AG09309 (cell line): ENCODE data around the gene RNF217.

ENCODE experiments used
- DNase-seq: peaks from one replicate; pipeline ENCODE4 v3.0.0-alpha.2; 2010; ENCODE audit warnings: low read depth
- H3K4me3 ChIP-seq: 2 replicates; pipeline ENCODE4 v1.5.1; 2011; ENCODE audit warnings: mild to moderate bottlenecking, low read depth, low read length, moderate library complexity; ENCODE audit not compliant: control insufficient read depth
- CTCF ChIP-seq: IDR thresholded peaks from 2 replicates; pipeline ENCODE4 v1.5.1; 2011; ENCODE audit warnings: mild to moderate bottlenecking, low read depth, low read length, inconsistent platforms; ENCODE audit not compliant: insufficient read depth, control insufficient read depth; ENCODE audit errors: missing control alignments

The RNF217 gene

DNA sequence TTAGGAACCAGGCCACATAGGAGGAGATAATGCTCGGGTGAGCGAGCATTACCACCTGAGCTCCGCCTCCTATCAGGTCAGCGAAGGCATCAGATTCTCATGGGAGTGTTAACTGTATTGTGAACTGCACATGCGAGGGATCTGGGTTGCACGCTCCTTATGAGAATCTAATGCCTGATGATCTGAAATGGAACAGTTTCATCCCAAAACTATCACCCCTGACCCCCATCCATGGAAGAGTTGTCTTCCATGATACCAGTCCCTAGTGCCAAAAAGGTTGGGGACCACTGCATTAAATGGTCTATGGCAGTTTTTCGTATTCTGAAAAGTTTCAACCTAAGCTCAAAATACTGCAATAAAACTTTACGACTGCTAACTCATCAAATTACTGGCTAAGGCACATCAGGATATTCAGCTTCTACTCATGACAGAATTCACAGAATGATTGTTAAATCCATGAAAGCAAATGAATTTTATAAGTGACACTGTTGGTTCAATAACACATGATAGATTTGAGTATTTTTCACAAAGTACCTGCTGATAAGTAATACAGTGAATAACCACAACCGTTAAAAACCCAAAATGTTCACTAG, 25.9 kb downstream of the RNF217 start:
- no peak for TF ChIP-seq CTCF
- no peak for DNase-seq
- H3K4me3 ChIP-seq, result no peak overlapping the region

DNA sequence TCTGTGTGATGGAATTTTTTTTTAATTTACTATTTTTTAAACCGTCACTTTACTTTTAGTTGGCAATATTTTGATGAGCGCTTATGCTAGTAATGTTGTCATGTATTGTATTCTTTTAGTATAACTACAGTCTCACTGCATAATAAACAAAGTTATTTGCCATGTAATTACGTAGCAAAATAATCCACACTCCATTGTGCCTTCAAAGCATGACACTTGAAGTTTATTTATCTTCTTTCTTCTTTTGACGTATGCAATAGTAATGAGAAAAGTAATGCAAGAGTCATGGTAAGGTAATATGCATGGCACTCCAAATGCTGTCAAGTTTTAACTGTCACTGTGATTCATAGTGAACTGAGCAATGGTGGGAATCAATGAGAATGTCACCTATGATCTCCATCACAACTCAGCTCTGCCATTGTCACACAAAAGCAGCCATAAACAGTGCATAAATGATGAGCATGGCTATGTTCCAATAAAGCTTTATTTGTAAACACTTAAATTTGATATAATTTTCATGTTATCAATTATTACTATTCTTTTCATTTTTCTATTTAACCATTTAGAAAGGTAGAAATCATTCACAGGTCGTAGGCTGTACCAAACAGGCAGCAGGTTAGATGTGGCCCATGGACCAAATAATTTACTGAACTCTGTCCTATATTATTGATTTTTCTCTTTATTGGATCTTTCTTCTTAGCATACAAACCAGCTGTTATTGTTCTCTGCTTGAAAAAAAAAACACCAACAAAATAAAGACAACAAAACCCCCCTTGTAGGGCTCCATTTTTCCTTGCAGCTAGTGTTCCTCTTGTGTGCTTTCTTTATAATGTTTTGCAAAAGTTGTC, 27.1 kb downstream of the RNF217 start:
- no peak for DNase-seq
- H3K4me3 ChIP-seq, result no peak overlapping the region
- no peak for TF ChIP-seq CTCF

DNA sequence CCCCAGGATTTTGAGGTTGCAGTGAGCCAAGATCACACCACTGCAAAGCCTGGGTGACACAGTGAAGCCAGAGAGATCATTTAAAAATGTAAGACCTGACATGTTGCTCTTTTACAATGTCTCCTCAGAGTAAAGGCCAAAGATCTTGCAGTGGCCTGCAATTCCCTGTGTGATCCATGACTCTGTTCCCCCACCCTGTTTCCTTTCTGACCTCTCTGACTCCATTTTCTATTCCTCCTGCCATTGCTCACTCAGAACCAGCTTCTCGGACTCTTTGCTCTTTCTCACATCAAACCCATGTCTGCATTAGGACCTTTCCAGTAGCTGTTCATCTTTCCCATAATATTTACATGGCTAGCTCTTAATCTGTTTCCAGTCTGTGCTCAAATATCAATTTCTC, 28.8 kb downstream of the RNF217 start:
- DNase-seq, result no peak
- no peak for TF ChIP-seq CTCF
- no peak overlapping the region for H3K4me3 ChIP-seq

GRCh38 chr6:124991764-124992295, 29.6 kb downstream of the RNF217 start:
- DNase-seq, result no peak
- no peak overlapping the region for H3K4me3 ChIP-seq
- TF ChIP-seq CTCF, result no peak

DNA sequence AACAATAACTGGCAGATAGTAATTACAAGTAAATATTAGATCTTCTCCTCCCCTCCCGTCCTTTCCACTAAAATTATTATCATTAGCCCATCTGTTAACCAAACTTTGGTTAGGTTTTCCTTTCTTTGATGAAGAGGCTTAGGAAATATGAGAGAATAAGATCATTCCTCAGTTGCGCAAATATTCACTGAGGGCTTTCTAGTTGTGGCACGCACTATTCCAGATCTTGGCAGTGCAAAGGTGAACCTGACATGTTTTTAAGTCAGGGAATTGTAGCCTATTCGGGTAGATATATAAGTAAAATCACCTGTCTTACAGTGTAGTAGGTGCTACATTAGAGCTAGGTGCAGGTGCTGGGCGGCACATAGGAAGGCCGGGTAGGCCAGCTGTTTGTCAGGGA, 31.1 kb downstream of the RNF217 start:
- TF ChIP-seq CTCF, result no peak
- no peak for DNase-seq

GRCh38 chr6:124994648-124995047, 32.4 kb downstream of the RNF217 start:
- H3K4me3 ChIP-seq, result no peak overlapping the region
- no peak for DNase-seq
- no peak for TF ChIP-seq CTCF

More for the DNA sequence above, 31.1 kb downstream of the RNF217 start:
- H3K4me3 ChIP-seq, result no peak overlapping the region
